Middle frontal gyrus (tissue), 1 donor: ENCODE results near the gene AGBL1.
"Not testable (repeated sequence)": the region's sequence is repeated elsewhere in the genome, so short reads cannot be mapped to it uniquely, and the experiment has no call there.

Experiments
- DNase-seq: peaks from one replicate; pipeline ENCODE4 v3.0.0-alpha.2; 2015; ENCODE audit warnings: low spot score; ENCODE audit errors: extremely low spot score

AGBL1 gene

GRCh38 chr15:86494475-86494874 lies 414.8 kb downstream of the AGBL1 start:
- DNase-seq: no peak

DNA sequence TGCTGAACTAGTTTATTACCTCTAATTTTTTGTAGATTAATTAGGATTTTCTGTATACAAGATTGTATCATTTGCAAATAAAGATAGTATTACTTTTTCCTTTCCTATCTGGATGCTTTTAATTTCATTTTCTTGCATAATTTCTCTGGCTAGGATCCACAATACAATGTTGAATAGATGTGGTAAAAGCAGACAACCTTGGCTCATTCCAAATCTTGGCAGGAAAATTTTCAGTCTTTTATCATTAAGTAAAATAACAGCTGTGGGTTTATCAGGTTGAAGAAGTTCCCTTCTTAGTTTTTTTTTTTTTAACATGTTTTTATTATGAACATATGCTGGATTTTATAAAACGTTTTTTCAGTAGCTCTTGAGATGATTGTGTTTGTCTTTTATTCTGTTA lies 422.6 kb downstream of the AGBL1 start:
- DNase-seq: no peak

GRCh38 chr15:86505951-86506350 lies 426.3 kb downstream of the AGBL1 start:
- no peak for DNase-seq

DNA sequence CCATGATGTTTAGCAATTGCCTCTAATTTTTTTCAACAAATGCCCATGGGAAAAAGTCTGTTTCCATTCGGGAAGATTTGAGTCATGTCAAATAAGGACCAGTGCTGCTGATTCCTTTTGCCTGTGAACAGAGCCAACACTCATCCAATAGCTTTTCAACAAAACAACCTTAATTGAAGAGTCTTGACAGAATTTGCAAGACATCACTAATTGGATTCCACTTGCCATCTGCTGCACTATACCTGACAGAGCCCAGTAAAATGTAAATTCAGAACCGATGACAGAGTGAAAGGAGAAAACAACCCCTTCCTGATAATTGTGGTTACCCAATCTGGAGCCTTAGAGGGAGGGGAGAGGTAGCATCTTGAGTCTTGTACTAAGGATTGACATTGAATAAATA lies 426.7 kb downstream of the AGBL1 start:
- no peak for DNase-seq

DNA sequence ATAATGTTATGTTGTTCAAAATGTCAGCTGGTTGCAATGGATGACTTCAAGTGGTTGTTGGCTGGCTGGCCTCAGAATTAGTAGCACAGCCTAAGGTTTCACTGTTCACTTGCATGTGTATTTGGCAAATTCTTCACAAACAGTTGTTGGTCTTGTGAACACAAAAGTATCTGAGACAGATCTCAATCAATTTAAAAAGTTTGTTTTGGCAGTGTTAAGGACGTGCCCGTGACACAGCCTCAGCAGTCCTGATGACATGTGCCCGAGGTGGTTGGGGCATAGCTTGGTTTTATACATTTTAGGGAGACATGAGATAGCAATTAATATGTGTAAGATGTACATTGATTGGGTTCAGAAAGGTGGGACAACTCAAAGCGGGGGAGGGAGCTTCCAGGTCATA lies 436.0 kb downstream of the AGBL1 start:
- DNase-seq: no peak

DNA sequence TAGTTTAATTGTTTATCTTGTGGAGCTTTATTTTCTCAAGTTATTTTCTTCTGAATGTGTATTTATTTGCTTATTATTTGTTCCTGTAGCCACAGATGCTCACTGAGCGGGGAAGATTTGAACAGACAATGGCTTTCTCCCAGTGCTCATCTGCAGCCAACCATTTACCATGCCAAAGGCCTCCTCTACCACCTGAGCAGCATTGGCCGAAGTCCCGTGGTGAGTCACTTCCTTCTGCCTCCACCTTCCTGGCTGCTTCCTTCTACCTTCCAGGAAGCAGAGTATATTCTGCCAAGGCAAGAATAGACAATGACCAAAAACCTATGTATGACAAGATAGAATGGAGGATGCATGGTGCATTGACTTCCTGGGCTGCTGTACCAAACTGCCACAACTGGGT lies 443.1 kb downstream of the AGBL1 start:
- DNase-seq: no peak

- DNase-seq: no peak
These were observed 447.4 kb downstream of the AGBL1 start for GRCh38 chr15:86526938-86527690.

DNA sequence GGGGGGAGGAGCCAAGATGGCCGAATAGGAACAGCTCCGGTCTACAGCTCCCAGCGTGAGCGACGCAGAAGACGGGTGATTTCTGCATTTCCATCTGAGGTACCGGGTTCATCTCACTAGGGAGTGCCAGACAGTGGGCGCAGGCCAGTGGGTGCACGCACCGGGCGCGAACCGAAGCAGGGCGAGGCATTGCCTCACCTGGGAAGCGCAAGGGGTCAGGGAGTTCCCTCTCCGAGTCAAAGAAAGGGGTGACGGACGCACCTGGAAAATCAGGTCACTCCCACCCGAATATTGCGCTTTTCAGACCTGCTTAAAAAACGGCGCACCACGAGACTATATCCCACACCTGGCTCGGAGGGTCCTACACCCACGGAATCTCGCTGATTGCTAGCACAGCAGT lies 448.4 kb downstream of the AGBL1 start:
- DNase-seq: not testable (repeated sequence)

- no peak for DNase-seq
These were observed 458.5 kb downstream of the AGBL1 start for GRCh38 chr15:86538141-86538540.

DNA sequence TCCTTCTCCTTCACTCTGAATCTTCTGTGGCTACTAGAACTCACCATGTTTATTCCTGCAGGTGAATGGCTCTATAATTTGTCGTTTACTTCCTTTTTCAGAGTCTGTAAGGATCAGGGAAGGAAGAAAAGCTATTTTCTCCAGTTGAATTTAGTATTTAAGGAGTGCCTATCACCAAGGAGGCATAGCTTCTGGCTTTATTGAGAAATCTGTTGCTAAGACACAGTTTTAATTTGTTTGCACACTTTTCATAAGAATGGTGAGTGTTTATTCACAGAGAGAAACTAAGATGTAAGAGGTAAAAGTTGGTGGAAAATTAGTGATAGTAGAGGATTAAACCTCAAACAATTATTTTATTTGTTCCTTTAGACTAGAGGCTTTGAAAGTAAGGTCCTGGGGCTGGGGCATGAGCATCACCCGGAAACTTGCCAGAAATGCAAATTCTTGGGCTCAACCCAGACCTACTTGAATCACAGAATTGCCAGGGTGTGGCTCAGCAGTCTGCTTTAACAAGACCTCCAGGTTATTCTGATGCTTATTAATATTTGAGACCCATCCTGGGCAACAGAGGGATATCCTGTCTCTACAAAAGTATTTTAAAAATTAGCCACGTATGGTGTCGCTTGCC lies 461.3 kb downstream of the AGBL1 start:
- DNase-seq: no peak

GRCh38 chr15:86541540-86541939 lies 461.9 kb downstream of the AGBL1 start:
- no peak for DNase-seq

DNA sequence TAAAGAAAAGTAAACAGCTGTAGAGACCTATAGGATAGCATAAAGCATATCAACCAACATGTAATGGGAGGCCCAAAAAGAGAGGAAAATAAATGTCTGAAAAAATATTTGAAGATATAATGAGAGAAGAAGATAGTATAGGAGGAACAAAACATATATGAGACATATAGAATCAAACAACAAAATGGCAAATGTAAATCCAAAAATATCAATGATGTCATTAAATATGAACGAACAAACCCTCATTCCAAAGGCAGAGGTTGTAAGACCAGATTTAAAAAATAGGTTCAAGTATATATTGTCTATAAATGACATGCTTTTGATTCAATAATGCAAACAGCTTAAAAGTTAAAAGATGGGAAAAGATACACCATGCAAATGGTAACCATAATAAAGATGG lies 470.4 kb downstream of the AGBL1 start:
- DNase-seq: no peak

DNA sequence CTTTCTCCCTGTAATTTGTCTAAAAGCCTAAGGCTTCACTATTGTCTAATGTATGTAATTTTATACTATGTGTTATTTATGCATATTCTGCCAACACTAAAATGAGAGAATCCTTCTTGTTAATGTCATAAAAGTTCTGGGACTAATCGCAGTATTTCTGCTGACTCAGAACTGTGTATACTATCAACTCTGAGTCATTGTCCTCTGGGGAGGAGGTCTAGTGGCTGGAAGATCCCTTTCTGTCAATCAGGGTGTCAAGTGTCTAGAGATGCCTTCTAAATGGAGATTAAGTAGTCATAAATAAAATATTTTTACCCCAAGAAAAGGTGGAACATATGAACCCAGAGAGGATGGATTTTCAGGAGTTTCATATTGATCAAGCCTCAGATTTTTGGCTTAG lies 473.4 kb downstream of the AGBL1 start:
- DNase-seq: no peak

- DNase-seq: no peak
These were observed 475.4 kb downstream of the AGBL1 start for GRCh38 chr15:86555098-86555497.

DNA sequence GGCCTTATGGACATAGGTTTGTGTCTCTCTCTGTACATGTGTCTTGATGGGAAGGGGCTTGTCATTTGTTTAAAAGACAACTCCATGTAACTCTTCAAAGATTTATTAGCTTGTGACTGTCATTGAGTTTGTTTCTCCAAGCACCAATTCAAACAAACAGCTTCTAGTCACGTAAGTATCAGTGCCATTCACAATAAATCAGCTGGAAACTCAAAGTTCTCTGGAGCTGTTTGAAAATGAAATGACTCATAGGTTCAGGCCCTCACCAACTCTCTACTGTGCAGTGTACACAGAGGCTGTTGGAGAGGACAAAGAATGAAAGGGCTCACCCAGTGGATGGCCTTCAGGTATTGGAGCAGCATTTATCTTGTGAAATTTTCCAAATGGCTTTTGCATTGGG lies 476.3 kb downstream of the AGBL1 start:
- no peak for DNase-seq

GRCh38 chr15:86556396-86557017 lies 476.8 kb downstream of the AGBL1 start:
- DNase-seq: no peak

DNA sequence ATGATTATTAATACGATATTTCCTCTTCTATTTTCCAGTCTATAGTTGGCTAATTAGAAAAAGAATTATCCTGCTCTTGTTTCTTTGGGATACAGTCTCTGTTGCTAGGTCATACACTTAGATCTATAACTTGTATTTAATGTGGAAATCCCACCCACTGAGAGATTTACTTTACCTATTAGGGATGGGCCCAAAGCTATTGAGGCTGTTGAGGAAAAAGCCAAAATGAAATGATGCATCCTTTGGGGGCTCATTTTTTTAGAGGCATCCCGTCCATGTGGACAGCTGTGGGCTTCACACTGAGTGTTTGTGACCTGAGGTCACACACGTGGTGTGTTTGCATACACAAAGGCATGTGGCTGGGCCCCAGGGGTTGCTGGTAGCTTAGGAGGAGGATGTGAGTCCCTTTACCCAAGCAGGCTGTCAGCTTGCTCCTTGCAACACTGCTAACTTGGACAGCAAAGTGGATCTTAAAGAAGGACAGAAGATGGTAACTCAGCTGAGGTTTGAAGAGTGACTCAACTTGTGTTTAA lies 477.4 kb downstream of the AGBL1 start:
- DNase-seq: no peak

- no peak for DNase-seq
These were observed 478.6 kb downstream of the AGBL1 start for GRCh38 chr15:86558252-86558651.

- no peak for DNase-seq
These were observed 479.0 kb downstream of the AGBL1 start for GRCh38 chr15:86558686-86559085.

DNA sequence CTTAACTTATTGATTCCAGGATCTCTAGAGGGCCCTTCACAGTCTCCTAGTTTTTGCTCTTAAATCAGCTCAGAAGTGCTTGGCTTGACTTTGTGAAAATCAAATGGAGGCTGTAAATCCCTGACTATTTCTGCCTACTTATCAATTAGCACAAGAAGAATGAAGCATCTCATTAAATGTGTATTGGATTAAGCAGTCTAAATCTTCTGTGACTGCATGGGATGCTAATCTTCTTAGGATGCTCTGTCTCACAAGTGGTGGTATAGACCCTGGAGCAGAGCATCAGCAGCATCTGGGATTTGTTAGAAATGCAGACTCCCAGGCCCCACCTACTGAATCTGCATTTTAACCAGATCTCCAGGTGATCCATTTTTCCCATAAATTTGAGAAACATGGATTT lies 488.7 kb downstream of the AGBL1 start:
- no peak for DNase-seq

- DNase-seq: no peak
These were observed 491.1 kb downstream of the AGBL1 start for GRCh38 chr15:86570738-86571137.

GRCh38 chr15:86571873-86572272 lies 492.2 kb downstream of the AGBL1 start:
- no peak for DNase-seq
